ENCODE measurements around the gene STARD6.

GRCh38 chr18:54393648-54394294 is 36.1 kb upstream of the STARD6 start:
- TF ChIP-seq CTCF (IDR thresholded peaks at IDR 0.05) (no peak), POLR2A (IDR thresholded peaks at IDR 0.05) (no peak)
